GM13977 (cell line): ENCODE measurements around the gene PLEKHG3.
A peak's percentile ranks its signal among the peaks of the same experiment; 100 is the strongest.

Experiments
- DNase-seq: peaks from one replicate; pipeline ENCODE4 v3.0.0; 2012; ENCODE audit warnings: low spot score
- CTCF ChIP-seq: IDR thresholded peaks from 2 replicates; pipeline ENCODE4 v1.5.1; 2012; ENCODE audit warnings: mild to moderate bottlenecking, control low read depth; ENCODE audit not compliant: insufficient read depth; ENCODE audit errors: extremely low read depth, missing control alignments
- in situ Hi-C: fragments of 300-500 bp; cut with MboI; formaldehyde crosslinking; loops from one replicate; pipeline ENCODE4 v1.12.0; 2022; ENCODE audit warnings: low sequenced_read_pairs, low pct_unique_long_range_greater_than_20kb, mixed read lengths, inconsistent platforms; ENCODE audit not compliant: unreplicated experiment

Gene PLEKHG3

GRCh38 chr14:64671591-64671990, 32.6 kb upstream of the PLEKHG3 start:
- in situ Hi-C loops, result no loop called here
- peak; percentile 63 for TF ChIP-seq CTCF

GRCh38 chr14:64673316-64673715, 30.9 kb upstream of the PLEKHG3 start:
- no peak for DNase-seq
- in situ Hi-C loops, result no loop called here
- no peak for TF ChIP-seq CTCF

More at GRCh38 chr14:64671591-64671990, 32.6 kb upstream of the PLEKHG3 start:
- peak; percentile 69 for DNase-seq

- in situ Hi-C loops, result no loop called here
- TF ChIP-seq CTCF, result no peak
- no peak for DNase-seq
Observed at GRCh38 chr14:64673748-64674147, 30.5 kb upstream of the PLEKHG3 start.

GRCh38 chr14:64674829-64675228, 29.4 kb upstream of the PLEKHG3 start:
- TF ChIP-seq CTCF, result no peak
- in situ Hi-C loops, result no loop called here
- no peak for DNase-seq

- no peak for DNase-seq
- TF ChIP-seq CTCF, result no peak
- in situ Hi-C loops, result no loop called here
Observed at GRCh38 chr14:64675312-64675711, 28.9 kb upstream of the PLEKHG3 start.

- in situ Hi-C loops, result no loop called here
- TF ChIP-seq CTCF, result no peak
- DNase-seq, result no peak
Observed at GRCh38 chr14:64676410-64677008, 27.7 kb upstream of the PLEKHG3 start.
